Measurements from ENCODE around the gene LEO1. TPM values are rescaled to one million over a fixed set of nuclear protein-coding genes. Genes with fewer than 3 reads are reported as not detected.
"Not testable (repeated sequence)": the region's sequence is repeated elsewhere in the genome, so short reads cannot be mapped to it uniquely, and the experiment has no call there.

Gene LEO1
- polyA plus RNA-seq, 1 experiment = 1.3 TPM

- ChIA-PET CTCF (interaction anchor here (1.3 kb wide), 1 partner anchor 25 kb away, joined by 3 read pairs; no protein-coding TSS in a partner anchor), POLR2A (no interaction called here)
- DNase-seq (ENCODE audit: low read depth) = no peak
- no peak for TF ChIP-seq CTCF (IDR thresholded peaks at IDR 0.05; ENCODE audit: insufficient read depth, low read depth, low read length)
- no peak overlapping the region for H3K4me3 ChIP-seq (ENCODE audit: low read depth, low read length)
- no peaks in the 10 kb centered on the region for H3K27me3 ChIP-seq (ENCODE audit: control insufficient read depth, insufficient read depth, low read length)
- H3K36me3 ChIP-seq (ENCODE audit: control insufficient read depth, insufficient read depth, low read length) = no peaks in the 10 kb centered on the region
These were observed 35.2 kb upstream of the LEO1 start for GRCh38 chr15:52006702-52007340.

DNA sequence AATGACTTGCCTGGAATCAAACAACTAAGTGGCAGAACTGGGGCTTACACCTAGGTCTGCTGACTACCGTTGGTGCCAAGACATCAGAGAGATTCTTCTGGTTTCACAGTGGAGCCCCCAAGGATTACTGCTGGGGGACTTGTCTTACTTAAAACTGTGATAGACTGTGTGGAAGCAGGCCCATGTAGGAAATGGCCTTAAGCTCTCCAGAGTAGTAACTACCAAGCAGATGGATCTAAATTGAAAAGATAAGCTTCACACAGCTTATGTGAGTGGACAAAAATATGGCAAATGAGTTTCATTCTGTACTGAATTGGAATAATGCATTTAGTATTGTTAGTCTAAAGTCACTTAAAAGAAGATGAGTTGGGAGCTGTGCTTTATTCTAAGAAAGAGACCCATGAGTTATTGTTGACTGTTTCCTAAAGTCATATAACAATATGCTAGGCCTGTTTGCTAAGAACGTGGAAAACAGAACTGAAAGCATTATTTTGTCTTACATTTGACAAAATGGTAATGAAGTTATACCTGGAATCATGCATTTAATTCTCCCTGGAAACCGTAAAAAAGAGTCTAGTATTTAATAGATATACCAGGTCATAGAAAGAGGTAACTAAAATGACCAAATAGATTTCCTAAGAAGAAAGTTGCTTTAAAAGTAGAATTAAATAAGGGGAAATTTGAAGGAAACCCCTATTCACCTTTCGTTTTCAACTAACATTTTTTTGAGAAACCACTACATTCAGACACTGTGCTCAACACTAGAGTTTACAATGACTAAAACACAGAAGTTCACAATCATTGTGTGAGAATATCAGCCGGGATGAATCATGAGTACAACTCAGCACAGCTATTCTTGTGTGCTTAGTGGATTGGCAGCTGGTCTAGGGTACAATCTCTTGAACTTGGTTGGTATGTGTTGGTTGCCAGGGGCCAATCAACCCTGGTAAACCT is 34.4 kb upstream of the LEO1 start:
- CTCF ChIA-PET = interaction anchor here (1.3 kb wide), 1 partner anchor 25 kb away, joined by 3 read pairs; no protein-coding TSS in a partner anchor
- TF ChIP-seq CTCF (IDR thresholded peaks at IDR 0.05; ENCODE audit: insufficient read depth, low read depth, low read length) = no peak
- POLR2A ChIA-PET = no interaction called here
- Histone ChIP-seq H3K27me3 (ENCODE audit: control insufficient read depth, insufficient read depth, low read length) (no peaks in the 10 kb centered on the region), H3K4me3 (ENCODE audit: low read depth, low read length) (no peak overlapping the region), H3K36me3 (ENCODE audit: control insufficient read depth, insufficient read depth, low read length) (no peaks in the 10 kb centered on the region)
- no peak for DNase-seq (ENCODE audit: low read depth)

- no peak for DNase-seq (ENCODE audit: low read depth)
- Histone ChIP-seq H3K4me3 (ENCODE audit: low read depth, low read length) (no peak overlapping the region), H3K27me3 (ENCODE audit: control insufficient read depth, insufficient read depth, low read length) (no peaks in the 10 kb centered on the region), H3K36me3 (ENCODE audit: control insufficient read depth, insufficient read depth, low read length) (no peaks in the 10 kb centered on the region)
- CTCF ChIA-PET = no interaction called here
- POLR2A ChIA-PET = no interaction called here
- TF ChIP-seq CTCF (IDR thresholded peaks at IDR 0.05; ENCODE audit: insufficient read depth, low read depth, low read length) = no peak
These were observed 33.2 kb upstream of the LEO1 start for GRCh38 chr15:52004806-52005205.

- H3K27me3 ChIP-seq (ENCODE audit: control insufficient read depth, insufficient read depth, low read length) = no peaks in the 10 kb centered on the region
- ChIA-PET POLR2A (no interaction called here), CTCF (interaction anchor here (0.9 kb wide), 1 partner anchor 8 kb away, joined by 3 read pairs; no protein-coding TSS in a partner anchor)
- no peaks in the 10 kb centered on the region for H3K36me3 ChIP-seq (ENCODE audit: control insufficient read depth, insufficient read depth, low read length)
- no peak overlapping the region for H3K4me3 ChIP-seq (ENCODE audit: low read depth, low read length)
- no peak for DNase-seq (ENCODE audit: low read depth)
- no peak for TF ChIP-seq CTCF (IDR thresholded peaks at IDR 0.05; ENCODE audit: insufficient read depth, low read depth, low read length)
These were observed 32.1 kb upstream of the LEO1 start for GRCh38 chr15:52003710-52004109.

DNA sequence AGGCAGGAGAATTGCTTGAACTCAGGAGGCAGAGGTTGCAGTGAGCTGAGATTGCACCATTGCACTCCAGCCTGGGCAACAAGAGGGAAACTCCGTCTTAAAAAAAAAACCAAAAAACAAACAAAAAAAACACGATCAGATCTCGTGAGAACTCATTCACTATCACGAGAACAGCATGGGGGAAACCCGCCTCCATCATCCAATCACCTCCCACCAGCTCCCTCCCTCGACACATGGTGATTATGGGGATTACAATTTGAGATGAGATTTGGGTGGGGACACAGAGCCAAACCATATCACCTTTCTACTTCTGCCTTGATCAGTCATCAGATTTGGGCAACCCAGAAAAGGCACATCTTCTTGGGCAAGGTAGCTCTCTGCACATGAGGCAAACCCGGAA is 31.5 kb upstream of the LEO1 start:
- H3K36me3 ChIP-seq (ENCODE audit: control insufficient read depth, insufficient read depth, low read length); POLR2A ChIA-PET; H3K27me3 ChIP-seq (ENCODE audit: control insufficient read depth, insufficient read depth, low read length); H3K4me3 ChIP-seq (ENCODE audit: low read depth, low read length); CTCF ChIA-PET; DNase-seq (ENCODE audit: low read depth): not testable (repeated sequence)

Measured in BJ (cell line).